Activated CD8-positive, alpha-beta memory T cell treated with anti-CD3 and anti-CD28 coated beads, Interleukin-2, amount 50 U/mL, for 48 hours (primary cell): ENCODE data around the gene B4GALT1.
"Not testable (repeated sequence)": the region's sequence is repeated elsewhere in the genome, so short reads cannot be mapped to it uniquely, and the experiment has no call there.

Source experiments
- DNase-seq: peaks from one replicate; pipeline ENCODE4 v3.0.0-alpha.2; 2020

B4GALT1 gene

DNA sequence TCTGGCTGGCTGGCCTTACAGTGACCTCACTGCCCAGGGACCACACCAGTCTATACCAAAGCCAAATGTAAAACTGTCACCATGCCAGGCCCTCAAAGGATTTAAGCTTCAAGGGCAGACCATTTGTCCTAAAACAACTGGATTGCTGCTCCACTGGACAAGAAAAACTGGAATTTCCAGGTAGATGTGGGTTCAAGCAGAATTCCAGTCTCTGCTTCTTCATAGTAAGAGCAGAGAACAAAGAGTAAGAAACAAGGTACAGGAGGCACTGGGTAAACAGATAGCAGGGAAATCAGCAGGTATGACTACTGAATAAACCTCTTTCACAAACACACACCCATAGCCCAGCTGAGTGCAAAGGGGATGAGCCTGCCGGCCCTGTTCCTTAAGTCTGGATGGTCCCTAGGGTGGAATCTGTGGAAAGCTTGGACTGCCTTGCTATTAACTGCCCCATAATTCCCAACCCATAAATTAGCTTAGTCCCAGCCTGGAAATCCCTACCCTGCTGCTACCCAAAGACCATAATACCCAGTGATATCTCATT, 5.5 kb downstream of the B4GALT1 start:
- DNase-seq = no peak

DNA sequence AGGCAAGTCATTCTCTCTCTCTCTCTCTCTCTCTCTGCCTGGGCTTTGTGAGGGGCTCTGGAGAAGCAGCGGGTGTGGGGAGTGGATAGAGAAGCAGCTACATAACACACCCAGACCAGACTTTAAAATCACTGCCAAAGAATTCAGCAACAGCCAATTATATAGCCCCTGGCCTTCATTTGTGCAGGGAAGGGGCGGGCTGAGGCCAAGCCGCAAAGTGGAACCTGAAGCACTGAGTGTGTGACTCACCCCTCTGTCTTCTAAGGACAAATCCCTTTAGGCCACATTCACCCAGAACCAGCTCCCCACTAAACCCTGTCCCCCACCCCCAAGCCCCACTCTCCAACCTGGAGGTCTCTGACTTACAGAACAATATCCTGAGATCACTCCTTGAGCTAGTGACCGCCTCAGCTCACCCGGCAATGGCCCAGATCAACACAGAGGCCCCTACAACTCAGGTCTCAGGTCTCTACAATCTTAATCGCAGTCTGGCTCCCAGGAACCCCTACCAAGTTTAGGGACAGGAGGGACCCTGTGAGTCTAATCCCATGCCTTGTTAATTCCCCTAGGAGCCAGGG, 6.0 kb downstream of the B4GALT1 start:
- DNase-seq = peak; percentile 70

DNA sequence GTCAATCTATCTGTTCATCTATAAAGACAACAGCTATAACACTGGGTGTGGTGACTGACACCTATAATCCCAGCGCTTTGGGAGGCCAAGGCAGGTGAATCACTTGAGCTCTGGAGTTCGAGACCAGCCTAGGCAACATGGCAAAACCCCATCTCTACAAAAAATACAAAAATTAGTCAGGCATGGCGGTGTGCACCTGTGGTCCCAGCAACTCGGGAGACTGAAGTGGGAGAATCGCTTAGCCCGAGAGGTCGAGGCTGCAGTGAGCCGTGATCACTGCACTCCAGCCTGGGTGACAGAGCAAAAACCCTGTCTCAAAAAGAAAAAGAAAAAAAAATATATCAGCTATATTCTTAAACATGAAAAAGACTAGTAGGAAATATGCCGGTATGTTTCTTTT, 6.7 kb downstream of the B4GALT1 start:
- not testable (repeated sequence) for DNase-seq

DNA sequence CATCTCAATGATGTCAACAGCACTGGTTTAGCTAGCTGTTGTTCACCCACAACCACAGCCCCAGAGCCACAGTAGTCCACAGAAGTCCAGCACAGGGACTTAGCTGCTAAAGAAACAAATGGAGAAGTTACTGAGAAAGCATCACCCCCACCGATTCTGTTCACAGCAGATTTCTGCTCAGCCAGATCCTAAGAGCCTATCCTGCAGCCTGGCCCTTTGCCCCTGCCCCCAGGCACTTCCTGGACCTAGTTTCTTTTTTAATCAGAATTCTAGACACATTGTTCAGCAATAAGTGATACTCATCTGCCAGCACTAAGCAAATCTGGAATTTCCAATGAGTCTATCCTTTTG, 7.4 kb downstream of the B4GALT1 start:
- DNase-seq = peak; percentile 78

DNA sequence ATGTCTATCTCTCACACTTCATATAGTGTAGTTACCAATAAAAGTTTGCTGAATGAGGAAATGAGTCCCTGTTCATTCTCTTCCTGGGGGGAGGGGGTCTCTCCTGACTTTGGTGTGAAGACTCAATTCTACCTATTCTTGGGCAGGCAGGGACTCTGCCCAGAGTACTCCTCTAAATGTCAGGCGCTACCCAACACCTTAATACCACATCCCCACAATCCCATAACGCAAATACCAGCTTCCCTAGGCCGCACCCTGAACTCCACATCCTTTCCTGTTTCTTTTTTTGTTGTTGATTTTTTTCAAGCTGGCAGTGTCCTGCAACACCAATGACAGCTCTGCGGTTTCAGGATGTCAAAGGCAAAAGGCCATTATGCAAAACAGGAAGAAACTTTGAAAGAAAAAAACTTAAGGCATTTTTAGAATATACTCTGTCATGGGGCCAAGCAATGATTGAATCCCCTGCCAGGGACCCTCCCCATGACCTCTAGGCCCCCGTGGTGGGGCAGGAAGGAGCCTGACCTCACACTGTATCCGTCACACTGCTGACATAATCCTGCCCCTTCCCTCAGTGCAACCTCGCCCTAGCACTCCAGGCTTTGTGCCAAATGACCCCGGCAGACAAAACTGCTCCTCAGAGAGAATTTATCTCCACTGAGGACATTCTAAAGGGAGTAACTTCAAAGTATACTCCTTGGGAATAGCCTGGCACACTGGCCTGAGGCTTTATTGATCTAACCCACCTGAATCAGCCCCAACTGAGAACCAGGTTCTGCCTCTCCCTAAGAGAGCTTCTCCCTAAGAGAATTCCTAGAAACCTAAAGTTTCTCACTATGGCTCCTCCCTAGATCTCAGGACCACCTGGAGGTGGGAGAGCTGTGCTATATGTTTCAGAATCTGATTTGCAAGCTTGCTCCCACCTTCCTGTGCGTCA, 8.0 kb downstream of the B4GALT1 start:
- DNase-seq = no peak

DNA sequence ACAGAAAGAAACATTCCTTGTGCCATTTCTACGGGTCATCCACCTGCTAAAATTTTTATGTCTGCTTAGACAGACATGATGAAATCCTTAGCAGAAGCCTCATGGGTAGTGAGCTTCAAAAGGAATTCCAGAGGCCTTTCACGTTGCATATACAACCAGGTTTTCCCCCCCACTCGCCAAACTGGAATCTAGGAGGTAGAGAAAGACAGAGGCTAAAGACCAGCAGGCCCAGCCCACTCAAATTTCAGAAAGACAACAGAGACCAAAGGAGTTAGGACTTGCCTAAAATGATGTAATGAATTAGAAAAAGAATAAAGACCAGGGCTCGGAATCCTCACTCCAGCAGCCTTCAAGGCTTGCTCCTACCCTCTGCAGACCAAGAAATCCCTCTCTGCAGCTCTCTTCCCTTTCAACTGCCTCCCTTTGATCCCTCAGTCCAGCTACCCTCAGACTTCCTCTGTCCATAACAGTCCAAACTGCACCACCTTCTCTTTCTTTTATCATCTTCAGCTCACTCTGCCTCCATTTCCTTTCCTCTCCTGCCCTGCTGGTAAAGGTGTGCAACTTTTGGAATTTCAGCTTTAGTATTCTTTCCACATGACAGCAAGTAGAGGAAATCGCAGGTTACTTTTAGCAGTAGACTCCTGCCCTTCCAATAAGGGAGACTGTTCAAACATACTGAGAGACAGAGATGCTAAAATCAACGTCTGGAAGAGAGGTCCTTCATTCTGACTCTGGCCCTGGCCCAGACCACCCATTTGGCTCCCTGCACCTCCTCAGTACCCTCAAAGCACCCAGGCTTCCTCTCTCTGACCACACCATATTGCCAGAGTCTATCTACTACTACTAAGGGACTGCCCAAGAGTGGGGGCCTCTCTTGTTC, 8.9 kb downstream of the B4GALT1 start:
- no peak for DNase-seq

DNA sequence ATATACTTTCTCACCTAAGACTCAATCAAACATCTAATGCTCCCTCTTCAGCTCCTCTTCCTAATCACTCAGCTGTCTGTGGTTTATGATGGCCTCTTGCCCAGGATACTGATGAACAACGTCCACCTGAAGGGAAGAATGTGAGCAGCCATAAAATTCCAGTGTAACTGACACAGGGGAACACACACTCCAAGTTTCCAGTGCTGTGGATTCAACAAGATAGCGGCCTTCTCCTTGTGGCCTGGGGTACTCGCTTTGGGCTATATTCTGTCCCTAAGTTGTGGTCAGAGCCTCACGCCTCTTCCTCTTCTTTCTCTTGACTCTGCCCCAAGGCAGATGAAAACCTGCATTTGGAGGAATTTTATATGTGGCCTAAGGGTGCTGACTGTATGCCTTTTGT, 11.7 kb downstream of the B4GALT1 start:
- peak; percentile 33 for DNase-seq

DNA sequence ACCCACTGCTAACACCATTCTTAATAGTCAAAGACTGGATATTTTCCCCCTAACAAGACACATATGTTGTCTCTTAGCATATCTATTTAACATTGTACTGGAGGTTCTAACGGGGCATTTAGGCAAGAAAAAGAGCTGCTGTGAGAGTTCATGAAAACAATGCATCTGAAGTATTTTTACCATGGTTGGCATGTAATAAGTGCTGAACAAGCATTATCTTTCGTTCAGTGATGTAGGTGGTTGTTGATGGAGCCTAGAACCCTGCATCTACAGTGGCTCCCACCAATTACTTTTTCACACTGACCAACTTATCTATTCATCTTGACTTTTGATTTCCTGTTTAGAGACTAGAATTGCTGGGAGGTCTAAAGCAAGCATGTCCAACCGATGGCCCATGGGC, 12.8 kb downstream of the B4GALT1 start:
- no peak for DNase-seq

DNA sequence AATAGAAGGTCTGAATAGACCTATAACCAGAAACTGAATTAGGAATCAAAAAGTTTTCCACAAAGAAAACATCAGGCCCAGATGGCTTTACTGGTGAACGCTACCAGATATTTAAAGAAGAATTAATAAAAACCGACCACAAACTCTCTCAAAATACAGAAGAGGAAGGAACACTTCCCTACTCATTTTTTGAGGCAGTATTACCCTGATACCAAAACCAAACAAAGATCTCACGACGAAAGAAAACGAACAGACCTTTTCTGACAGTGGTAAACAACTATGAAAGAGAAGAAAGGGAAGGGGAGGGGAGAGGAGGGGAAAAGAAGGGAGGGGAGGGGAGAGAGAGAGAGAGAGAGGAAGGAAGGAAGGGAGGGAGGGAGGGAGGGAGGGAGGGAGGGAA, 13.5 kb downstream of the B4GALT1 start:
- no peak for DNase-seq

DNA sequence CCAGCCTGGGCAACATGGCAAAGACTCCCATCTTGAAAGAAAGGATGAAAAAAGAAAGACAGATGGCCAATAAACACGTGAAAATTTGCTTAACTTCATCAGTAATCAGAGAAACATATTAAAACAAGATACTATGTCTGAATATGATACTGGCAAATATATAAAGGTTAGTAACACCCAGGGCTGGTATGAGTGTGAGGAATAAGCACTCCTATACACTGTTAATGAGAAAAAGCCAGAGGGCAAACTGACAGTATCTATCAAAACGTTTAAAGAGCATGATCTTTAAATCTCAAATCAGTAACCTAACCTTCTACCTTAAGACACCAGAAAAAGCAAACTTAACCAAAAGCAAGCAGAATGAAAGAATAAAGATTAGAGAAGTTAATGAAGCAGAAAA, 14.1 kb downstream of the B4GALT1 start:
- DNase-seq = no peak

DNA sequence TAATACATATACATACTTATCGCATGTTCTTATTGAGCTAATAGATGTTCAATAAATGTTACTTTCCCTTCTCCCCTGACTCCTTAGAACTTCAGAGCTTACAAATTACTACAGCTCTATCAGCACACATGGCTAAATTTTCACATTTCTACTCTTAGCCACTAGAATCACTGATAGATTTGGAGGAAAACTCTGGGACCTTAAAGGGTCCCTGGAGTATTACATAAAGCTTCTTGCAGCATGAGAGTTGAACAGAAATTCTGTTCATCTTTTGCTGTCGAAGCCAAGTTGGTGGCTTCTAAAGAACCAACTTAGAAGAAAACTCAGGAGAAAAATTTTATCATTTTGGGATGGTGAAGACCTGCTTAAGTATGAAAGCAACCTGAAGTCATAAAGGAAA, 15.5 kb downstream of the B4GALT1 start:
- no peak for DNase-seq

DNA sequence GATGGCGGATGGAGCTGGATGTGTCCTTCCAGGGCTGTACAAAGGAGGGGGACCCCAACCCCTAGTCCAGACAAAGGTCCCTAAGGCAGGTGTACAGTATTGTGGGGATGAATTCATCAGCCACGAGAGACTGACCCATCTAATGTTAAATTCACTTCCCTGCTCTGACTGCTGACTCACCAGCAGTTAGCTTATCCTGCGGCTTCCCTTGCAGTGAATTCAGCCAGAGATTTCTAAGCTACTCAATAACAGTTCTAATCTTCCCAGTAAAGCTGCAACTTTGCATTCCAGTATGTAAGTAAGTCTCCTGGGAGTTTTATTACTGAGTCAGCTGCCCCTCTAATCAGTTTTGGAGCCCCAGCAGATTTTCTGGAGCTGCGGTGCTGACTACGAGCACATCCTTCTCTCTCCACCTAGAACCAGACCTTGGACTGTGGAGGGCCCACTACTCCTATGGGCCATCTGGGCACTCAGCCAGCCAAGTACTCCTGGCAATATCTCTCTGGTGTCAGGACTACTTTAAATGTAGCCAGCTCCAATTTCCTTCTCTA, 16.1 kb downstream of the B4GALT1 start:
- DNase-seq = peak; percentile 45

DNA sequence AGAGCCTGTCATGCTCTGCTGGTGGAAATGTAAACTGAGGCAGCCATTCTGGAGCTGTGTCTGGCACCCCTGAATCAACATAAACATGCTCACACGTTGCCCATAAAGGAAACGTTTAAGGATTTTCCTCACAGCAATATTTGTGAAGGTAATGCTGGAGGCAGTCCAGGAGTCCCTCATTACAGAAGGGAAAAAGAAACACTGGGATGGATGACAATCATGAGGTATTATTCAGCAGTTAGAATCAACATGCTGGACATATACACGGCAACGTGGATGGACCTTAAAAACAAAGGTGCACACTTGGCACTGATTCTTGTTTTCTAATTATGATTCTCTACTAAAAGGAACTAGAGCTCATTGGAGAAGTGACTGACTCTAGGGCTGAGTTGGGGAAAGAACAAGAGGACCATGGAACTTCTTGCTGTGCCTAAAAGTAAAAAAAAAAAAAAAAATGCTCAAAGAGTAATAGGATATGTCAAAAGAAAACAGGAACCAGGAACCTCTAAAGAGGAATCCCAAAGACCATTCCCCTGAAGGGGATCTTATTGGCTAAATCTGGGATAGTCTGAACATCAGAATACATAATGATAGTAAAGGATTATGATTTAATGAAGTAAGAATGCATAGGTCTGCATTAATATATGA, 18.6 kb downstream of the B4GALT1 start:
- DNase-seq = no peak

DNA sequence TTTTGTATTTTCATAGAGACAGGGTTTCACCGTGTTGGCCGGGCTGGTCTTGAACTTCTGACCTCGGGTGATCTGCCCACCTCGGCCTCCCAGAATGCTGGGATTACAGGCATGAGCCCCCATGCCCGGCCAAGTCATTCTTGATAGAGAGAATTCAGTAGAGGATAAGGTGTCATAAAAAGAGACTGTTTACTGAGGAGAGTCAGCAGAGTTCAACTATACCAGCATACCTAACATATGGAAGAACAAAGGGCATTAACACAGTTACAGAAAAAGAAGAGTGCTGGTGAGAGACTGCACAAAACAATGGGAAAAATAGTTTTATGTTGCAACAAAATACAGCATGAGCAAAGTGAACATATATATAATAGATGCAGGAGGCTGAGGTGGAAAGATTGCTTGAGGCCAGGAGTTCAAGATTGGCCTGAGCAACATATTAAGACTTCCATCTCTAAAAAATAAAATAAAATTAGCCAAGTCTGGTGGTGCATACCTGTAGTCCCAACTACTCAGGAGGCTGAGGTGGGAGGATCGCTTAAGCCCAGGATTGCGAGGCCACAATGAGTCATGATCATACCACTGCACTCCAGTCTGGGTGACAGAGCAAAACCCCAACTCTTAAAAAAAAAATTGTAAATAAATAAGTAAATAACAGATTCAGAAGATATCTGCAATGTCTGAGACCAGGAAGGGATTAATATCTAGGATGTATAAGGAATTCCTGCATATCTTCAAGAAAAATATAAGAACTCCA, 19.5 kb downstream of the B4GALT1 start:
- peak; percentile 18 for DNase-seq

DNA sequence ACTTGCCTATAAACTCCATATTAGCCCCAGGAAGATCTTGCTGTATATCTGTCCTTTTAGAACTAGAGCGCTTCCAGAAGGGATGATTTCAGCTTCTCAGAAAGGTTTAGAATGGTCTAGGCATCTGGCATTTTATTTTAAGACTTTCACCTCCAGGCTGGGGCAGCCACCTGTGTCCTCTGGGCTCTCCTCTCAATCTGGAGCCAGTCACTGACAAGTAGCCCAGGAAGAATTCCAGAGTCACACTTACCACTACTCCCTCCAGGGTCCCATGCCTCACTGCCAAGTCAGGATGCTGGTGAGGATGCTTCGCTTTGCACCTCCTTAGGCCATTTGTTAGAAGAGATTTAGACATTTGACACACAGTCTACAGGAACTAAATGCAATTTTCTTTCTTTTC, 20.8 kb downstream of the B4GALT1 start:
- no peak for DNase-seq

DNA sequence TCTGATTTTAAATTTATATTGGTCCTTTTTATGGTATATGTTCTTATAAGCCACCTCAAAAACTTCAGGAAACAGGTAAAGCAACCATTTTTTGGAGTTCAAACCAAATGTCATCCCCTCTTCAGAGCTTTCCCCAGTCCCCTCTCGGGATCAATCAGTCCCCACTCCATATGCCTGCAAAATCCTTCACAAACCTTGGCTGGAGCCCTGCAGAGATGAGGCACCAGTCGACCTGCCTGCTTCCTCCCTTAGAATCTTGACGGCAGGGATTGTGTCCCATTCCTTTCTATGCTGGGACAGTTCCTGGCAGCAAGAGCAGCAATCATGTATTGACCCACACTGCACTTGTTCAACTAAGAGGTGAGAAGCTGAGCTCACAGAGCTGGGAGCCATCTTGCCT, 22.6 kb downstream of the B4GALT1 start:
- DNase-seq = no peak

DNA sequence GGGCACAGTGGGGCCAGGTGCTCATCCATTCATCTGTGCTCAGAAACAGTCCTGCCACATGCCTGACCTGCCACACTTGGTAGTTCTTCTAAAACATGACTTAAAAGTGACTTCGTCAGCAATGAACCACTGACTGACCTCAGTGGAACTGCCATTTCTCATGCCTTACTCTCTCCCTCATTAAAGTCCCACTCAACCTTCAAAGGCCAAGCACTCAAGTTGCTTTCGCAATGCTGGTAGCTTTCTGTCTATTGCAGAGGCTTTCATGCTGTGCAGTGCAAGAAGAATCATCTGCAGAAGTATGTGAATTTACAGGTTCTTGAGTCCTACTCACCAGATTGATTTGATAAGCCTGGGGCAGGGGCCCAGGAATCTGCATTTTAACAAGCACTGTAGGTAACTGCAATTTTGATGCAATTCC, 23.9 kb downstream of the B4GALT1 start:
- peak; percentile 52 for DNase-seq

DNA sequence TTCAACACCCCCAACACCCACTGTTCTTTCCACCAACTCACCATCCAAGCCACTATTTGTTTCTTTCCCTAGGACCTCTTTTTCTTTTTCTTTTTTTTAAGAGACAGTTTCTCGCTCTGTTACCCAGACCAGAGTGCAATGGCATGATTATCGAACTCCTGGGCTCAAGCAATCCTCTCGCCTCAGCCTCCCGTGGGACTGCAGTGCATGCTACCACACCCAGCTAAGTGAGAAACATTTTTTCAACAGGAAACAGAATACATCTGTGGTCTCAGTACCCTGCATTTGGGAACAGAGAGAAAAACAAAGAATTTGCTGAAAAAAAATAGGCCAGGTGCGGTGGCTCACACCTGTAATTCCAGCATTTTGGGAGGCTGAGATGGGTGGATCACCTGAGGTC, 24.6 kb downstream of the B4GALT1 start:
- peak; percentile 30 for DNase-seq

DNA sequence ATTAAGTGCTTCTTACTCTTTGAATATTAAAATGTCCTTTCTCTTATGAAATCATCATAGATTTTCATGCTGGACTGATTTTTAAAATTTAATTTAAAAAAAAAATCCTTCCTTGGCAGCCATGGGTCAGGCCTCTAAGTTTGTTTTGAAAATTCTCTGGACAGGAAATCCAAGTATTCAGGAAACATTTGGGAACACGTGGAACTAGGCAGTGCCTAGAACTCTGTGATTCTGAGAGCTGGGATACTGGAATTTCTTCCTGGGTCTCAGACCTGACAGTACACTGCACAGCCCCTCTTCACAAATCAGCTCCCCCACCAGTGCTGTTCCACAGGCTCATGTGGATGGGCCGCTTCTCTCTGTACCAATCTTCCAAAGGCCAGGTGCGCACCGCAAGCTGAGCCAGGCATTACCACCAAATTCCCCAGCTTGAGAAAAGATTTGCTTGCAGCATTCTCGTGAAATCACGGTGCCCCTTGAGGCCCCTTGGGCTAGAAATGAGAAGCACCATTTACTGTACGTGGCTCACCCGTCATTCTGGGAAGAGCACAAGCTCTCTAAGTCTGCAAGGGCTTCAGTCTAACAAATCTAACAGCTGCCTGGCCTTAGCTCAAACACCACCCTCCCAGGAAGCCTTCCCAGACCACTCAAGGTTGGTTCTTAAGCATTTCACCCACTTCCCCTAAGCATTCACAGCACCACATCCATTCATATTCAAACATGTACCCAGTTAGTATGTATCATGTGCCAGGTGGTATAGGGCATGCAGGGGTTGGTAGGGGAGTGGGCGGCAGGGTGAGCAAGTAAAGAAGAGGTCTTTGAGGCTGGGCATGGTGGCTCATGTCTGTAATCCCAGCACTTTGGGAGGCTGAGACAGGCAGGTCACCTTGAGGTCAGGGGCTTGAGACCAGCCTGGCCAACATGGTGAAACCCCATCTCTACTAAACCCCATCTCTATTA, 26.5 kb downstream of the B4GALT1 start:
- peak; percentile 57 for DNase-seq
